GM19099 (cell line): Measurements from ENCODE around the gene D2HGDH.

Experiments
- POLR2A ChIP-seq: IDR thresholded peaks from 3 replicates; pipeline ENCODE4 v1.6.1; 2011; ENCODE audit warnings: low read depth; ENCODE audit not compliant: insufficient read length; ENCODE audit errors: extremely low read depth

Gene D2HGDH

DNA sequence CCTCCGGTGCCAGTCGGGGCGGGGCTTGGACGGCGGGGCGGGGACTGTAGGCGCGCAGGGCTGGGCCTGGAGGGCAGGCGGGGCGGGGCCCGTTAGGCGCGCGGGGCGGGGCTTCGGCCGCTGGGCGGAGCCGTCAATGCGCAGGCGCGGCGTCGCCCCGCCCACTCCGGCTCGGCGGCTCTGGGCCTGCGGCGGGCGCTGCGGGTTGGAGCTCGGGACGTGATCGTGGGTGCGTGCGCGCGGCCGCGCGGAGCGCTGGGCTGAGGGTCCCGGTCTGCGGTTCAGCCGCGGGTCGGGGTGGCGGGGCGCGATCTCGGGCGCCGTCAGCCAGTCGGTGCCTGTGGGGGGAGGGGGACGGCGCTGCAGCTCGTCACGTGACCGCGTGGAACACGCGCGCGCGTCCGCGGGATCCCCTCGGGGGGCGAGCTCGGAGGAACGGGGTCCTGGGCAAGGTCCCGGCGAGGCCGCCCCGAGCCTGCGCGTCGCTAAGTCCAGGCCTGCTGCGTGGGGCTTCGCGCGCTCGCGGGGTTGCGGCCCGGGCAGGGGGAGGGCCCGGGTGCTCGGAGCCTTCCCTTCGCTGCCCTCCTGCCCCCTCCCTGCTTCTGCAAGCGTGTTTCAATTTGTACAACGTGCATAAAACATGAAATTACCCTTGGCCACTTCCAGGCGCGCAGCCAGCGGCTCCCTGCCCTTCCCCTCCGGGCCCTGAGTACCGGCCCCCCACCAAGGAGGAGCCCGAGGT lies at the start of gene D2HGDH:
Gene D2HGDH, plus strand, starts transcription at position 164 of the 742 bp plus-strand sequence. CDS start 595 bp downstream, outside the sequence.
- TF ChIP-seq POLR2A, result peak; percentile 88

DNA sequence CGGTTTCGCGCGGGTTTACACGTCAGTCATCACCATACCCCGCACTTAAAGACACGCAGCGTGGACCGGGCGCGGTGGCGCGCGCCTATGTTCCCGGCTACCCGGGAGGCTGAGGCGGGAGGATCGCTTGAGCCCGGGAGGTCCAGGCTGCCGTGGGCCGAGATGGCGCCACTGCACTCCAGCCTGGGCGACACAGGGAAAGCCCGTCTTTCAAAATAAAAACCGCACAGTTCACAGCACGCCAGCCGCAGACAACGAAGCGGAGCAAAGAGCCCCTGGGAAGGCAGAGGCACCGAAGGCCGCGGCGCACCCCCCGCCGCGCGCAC lies 48.1 kb upstream of the D2HGDH start:
- TF ChIP-seq POLR2A, result no peak

DNA sequence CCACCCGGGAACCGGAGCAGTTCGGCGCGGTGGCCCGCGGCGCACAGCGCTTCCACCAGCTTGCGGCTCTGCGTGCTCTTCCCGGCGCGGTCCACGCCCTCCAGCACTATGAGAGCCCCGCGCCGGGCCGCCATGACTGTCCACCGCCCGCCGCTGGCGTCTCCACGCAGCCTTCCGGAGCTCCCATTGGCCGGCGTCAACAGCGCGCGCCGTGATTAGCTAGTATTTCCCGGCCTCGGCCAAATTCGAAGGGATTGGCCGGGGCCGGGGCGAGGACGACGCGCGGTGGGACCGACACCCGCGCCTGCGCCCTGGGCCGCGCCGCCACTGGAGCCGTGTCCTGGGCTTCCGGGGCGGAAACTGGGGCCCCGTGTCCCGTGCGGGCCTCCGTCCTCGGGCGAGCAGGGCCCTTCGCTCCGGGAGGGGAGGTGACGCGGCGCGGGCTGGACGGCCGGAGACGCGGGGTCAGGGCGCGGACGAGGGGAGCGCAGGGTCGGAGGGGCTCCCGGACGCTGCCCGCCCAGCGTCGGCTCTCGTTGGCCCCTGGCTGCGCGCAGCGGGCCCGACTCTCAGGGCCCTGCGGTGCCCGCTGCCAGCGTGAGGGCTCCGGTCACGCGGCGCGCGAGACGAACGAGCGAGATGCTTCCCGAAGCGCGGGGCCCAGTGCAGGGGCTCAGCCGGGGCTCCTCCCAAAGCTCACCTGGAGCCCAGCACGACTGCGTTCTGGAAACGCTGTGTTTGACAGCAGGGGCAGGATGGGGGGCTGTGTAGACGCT lies 47.6 kb upstream of the D2HGDH start, which contains the start of gene DTYMK:
Gene DTYMK, minus strand, starts transcription at position 166 of the 776 bp plus-strand sequence. Its CDS starts 32 bp downstream, at position 134.
- TF ChIP-seq POLR2A, result peak; percentile 89

DNA sequence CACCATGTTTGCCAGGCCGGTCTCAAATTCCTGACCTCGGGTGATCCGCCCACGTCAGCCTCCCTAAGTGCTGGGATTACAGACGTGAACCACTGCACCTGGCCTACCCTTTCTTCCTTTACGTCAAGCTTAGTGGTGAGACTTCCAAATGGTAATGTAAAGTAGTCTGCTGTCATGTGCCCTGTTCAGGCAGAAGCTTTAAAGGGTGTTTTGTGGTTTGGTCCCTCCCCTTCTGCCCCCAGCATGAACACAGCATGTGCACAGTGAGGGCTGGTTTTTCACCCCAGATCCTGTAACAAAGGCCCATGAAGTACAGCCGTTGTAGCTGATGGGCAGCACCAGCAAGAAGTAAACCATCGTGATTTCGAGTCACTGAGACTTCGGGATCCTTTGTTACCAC lies 45.1 kb upstream of the D2HGDH start:
- no peak for TF ChIP-seq POLR2A

DNA sequence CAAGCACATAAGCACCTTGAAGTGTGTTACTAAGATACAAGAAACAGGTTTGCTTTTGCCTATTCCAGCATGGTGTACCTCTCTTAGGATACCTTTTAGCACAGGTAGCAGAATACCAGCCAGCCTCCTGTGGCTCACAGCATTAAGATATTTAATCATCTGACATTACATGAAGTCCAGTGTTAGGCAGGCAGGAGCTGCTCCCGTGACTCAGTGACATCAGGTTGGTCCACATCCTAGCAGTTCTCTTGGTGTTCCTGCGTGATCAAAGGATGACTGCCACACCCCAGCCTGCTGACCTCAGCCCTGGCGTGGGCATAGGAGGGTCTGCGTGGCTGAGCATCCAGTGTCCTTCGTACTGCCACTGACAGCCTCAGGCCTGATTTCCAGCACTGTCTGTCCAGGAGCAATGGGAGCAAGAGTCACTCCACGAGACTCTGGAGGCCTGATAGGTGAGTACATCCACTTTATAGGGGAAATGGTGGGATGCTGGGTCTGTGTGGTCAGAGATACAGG lies 44.2 kb upstream of the D2HGDH start:
- no peak for TF ChIP-seq POLR2A

DNA sequence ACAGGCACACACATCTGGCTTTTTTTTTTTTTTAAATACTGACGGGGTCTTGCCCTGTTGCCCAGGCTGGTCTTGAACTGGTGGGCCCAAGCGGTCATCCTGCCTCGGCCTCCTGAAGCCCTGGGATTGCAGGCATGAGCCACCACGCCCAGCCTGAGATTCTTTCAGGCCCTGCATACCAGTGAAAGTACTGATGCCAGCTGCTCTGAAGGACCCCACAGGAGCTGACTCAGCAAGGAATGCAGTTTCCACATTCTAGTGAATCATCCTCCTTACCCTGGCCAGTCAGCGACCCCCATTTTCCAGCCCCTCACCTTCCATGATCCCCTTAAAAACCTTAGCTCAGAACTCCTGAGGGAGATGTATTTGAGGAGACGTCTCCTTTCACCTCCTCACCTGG lies 42.0 kb upstream of the D2HGDH start:
- no peak for TF ChIP-seq POLR2A

DNA sequence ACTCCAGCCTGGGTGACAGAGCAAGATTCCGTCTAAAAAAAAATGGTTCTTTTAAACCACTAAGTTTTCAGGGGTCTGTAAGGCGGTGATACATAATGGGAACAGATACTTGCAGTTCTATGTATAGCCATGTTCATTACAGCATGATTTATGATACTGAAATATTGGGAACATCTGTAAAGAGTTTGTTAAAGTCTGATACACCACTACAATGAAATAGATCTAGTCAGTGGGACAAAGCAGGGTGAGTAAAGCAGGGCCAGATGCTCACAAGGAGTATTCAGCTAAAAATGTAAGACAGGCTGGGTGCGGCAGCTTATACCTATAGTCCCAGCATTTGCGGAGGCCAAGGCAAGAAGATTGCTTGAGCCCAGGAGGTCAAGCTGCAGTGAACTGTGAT lies 38.8 kb upstream of the D2HGDH start:
- TF ChIP-seq POLR2A, result no peak

DNA sequence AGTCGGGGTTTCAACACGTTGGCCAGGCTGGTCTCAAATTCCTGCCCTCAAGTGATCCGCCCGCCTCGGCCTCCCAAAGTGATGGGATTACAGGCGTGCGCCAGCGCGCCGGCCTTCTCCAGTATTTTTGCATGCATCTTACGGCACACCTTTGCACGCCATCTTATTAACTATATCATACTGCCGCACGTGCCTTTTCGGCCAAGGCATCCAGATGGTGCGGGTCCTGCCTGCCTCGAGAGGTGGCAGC lies 33.4 kb upstream of the D2HGDH start:
- no peak for TF ChIP-seq POLR2A

DNA sequence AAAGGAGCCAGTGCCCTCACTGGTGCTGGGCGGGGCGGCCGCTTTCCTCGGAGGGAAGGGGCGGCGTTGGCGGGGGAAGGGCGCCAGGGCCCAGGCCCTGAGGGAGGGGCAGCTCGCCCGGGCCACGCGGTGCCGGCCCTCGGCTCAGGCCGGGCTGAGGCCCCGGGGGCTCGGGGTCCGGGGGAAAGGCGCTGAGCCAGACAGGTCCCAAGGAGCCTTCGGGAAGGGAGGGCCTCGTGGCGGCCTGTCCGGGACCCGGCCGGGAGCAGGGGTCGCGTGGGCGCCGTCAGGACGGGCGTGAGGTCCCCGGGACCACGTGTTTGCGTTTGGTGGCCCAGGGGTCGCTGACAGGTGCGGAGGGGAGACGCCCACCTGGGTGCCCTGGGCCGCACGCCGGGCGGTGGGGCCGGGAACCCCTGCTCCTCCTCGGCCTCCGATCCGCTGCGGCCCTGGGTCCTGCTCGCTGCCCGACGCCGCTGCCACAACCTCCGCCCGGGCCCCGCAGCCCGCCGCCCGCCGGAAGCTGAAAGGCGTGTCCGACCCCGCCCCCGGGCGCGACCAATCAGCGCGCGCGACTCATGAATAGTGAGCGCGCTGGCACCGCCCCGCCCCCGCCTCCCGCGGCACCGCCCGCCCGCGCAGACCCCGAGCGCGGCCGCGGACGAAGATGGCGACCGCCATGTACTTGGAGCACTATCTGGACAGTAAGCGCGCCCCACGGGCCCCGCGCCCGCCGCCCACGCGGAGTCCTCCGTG lies 32.9 kb upstream of the D2HGDH start, which contains the start of gene ING5:
Gene ING5, plus strand, starts transcription at position 641 of the 756 bp plus-strand sequence. Its CDS starts 27 bp downstream, at position 668.
- peak; percentile 77 for TF ChIP-seq POLR2A

DNA sequence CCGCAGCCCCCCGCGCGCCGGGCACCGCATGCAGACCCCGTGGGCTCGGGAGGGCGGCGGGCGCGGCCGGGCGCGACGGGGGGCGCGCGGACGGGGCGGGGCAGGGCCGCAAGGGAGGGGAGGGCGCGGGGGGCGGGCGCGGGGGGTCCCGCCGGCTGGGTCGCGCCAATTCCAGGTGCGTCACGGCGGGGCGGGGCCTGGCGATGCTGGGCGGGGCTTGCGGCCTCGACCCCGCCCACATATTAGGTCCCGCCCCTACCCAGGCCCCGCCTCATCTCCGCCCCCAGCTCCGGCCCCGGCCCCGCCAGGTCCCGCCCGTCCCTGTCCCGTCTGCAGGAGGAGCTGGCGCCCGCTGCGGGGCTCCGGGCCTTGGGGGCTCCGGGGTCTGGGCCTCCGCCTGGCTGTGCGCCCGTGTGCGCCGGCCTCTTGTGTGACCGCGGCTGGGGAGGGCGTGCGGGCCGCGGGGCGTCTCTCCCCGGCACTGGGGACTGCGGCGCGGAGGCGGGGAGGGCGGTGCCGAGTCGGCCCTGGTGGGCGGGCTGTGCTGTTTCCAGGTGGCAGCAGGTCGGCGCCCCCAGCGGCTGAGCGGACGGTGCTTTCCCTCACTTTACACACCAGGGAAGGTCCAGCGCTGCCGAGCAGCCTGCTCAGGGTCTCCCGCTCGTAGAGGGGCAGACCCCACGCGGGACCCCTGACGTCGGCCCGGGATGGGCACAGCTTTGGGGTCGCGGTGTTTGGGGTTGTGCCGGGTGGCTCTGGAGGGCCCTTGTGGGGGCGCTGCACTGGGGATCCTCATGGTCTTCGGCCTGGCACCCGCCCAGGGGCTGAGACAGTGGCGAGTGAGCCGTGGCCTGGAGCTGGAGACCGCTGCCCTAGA lies 32.0 kb upstream of the D2HGDH start:
- TF ChIP-seq POLR2A, result no peak

DNA sequence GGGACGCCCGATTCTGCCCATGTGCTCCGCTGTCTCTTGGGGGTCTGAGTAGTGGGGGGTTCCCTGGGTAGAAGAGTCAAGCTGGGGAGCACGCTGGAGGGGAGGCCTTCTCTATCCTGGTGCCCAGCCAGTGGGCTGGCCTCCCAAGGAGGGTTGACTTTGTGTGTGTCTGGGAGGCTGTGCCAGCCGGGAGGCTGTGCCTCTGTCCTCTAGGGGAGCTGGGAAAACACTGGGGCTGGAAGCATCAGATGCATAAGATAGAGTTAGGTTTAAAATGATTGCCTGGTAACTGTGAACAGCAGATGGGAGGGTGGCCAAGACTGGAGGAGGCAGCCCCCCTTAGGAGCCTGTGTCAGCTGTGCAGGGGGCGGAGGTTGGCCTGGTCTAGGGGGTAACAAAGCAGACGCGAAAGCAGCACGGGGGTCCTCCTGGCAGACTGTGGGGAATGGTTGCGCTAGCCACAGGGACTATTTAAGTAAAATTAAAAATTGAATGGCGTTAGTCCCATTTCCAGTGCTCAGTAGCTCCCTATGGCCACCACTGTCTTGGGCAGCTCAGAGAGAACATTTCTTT lies 31.3 kb upstream of the D2HGDH start:
- TF ChIP-seq POLR2A, result no peak

DNA sequence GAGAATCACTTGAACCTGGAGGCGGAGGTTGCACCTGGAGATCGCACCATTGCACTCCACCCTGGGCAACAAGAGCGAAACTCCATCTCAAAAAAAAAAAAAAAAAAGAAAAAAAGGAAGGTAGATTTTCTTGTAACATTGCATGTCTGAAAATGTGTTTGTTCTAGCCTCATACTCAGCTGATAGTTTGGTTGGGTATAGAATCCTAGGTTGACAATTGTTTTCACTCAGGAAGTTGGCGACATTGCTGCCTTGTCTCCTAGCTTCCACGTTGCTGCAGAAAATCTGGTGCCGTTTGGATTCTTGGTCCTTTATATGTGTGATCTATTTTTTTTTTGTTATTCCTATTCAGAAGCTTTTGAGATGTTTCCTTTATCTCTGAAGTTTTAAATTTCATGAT lies 27.9 kb upstream of the D2HGDH start:
- TF ChIP-seq POLR2A, result no peak

DNA sequence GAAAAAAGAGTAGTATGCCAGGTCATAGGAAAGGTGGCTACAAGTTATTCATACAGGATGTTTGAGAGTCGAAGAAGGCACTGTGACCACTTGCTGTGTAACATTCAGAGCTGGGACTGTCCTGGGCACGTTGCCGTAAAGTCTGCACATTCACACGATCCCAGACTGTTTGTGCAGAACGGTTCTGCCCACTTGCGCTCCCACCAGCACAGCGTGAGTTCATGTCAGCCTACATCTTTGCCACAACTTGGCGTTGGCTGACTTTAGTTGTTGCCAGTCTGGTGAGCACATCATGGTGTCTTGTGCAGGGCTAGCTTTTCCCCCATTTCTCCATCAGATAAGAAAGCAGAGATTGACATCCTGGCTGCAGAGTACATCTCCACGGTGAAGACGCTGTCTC lies 25.6 kb upstream of the D2HGDH start:
- no peak for TF ChIP-seq POLR2A

DNA sequence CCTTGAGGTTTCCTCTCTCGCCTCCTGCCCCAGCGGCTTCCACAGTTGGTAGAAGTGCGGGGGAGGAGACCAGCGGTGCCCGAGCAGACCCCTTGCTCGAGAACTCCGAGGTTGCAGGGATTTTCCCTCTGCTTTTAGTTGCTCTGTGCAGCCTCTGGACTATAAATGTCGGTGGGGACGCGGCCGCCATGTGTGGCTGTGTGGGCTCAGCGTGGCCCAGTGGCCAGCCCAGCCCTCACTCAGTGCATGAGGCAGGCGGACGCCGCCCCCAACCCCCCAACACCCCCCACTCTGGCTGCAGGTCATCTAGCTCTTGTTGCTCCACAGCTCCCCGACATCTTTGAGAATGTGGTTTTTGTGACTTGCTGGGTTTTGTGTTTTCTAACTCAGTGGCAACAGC lies 15.3 kb upstream of the D2HGDH start:
- no peak for TF ChIP-seq POLR2A

DNA sequence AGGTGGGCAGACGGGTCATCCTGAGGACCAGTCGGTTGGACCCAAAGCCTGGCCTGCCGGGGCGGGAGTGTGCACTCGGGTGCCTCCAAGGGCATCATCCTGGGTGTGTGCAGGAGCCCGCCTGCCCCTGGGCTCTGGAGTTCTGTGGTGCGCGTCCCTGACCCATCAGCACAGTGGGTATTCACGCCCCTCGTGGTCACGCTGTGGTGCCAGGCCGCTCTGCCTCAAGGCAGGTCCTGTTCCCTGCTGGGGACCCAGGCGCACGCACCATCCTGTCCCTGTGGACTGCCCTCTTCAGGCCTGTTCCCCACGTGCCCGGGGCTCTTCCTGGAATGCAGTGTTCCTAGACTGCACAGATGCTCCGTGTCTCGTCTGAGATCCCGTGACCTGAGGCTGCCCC lies 14.3 kb upstream of the D2HGDH start:
- TF ChIP-seq POLR2A, result no peak

DNA sequence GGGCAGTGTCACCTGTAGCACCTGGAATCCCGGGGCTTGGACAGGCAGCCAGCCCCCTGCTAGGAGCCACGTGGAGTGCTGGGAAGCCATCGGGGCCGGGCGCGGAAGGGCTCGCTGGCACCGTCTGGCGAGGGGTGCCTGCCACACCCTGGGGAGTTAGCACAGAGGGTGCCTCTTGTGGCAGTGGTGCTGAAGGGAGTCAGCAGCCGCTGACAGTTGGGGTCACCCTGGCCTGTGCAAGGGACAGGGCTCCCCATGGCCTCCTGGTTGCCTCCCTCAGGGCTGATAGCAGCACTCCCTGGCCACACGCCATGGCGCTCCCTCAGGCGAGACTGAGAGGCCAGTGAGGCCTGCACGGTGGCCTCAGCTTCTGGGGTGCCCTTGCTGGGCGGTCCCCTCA lies 13.9 kb upstream of the D2HGDH start:
- TF ChIP-seq POLR2A, result no peak
